Hepatocyte (in vitro differentiated cells): ENCODE results near the gene KLF13. TPM values are rescaled to one million over a fixed set of nuclear protein-coding genes. Genes with fewer than 3 reads are reported as not detected.

Source experiments
- DNase-seq: peaks from one replicate; pipeline ENCODE4 v3.0.0-alpha.2; 2016; ENCODE audit warnings: low spot score
- H2AFZ ChIP-seq: fragments of 200-600 bp; sonication (generic); 2 replicates; pipeline ENCODE4 v1.6.0; 2016; ENCODE audit warnings: antibody characterized with exemption, mild to moderate bottlenecking
- H3K27ac ChIP-seq: fragments of 200-600 bp; sonication (generic); 2 replicates; pipeline ENCODE4 v1.5.1; 2016; ENCODE audit warnings: mild to moderate bottlenecking
- H3K27me3 ChIP-seq: fragments of 200-600 bp; sonication (generic); 2 replicates; pipeline ENCODE4 v1.6.1; 2016
- H3K36me3 ChIP-seq: fragments of 200-600 bp; sonication (generic); replicated peaks from 2 replicates; pipeline ENCODE4 v1.5.1; 2016; ENCODE audit warnings: low read depth; ENCODE audit not compliant: insufficient read depth
- H3K4me1 ChIP-seq: fragments of 200-600 bp; sonication (generic); 2 replicates; pipeline ENCODE4 v1.5.1; 2016; ENCODE audit warnings: mild to moderate bottlenecking, moderate library complexity; ENCODE audit not compliant: insufficient read depth
- H3K4me2 ChIP-seq: fragments of 200-600 bp; sonication (generic); 2 replicates; pipeline ENCODE4 v1.6.0; 2016
- H3K4me3 ChIP-seq: fragments of 200-600 bp; sonication (generic); 2 replicates; pipeline ENCODE4 v1.5.1; 2016; ENCODE audit warnings: mild to moderate bottlenecking
- H3K79me2 ChIP-seq: fragments of 200-600 bp; sonication (generic); 2 replicates; pipeline ENCODE4 v1.6.0; 2017; ENCODE audit warnings: mild to moderate bottlenecking
- H3K9me2 ChIP-seq: fragments of 200-600 bp; sonication (generic); replicated peaks from 2 replicates; pipeline ENCODE4 v1.6.0; 2017; ENCODE audit warnings: mild to moderate bottlenecking; ENCODE audit not compliant: insufficient read depth
- H3K9me3 ChIP-seq: fragments of 200-600 bp; sonication (generic); 2 replicates; pipeline ENCODE4 v1.5.1; 2016; ENCODE audit warnings: low read depth, mild to moderate bottlenecking
- H4K20me1 ChIP-seq: fragments of 200-600 bp; sonication (generic); 2 replicates; pipeline ENCODE4 v1.6.0; 2016; ENCODE audit warnings: mild to moderate bottlenecking; ENCODE audit not compliant: insufficient read depth, poor library complexity, severe bottlenecking
- EZH2 ChIP-seq: fragments of 200-600 bp; sonication (generic); IDR thresholded peaks from 2 replicates; pipeline ENCODE4 v1.6.1; 2016; ENCODE audit warnings: antibody characterized with exemption, mild to moderate bottlenecking, borderline replicate concordance
- EZH2phosphoT487 ChIP-seq: fragments of 200-600 bp; sonication (generic); IDR thresholded peaks from one replicate; pipeline ENCODE4 v1.6.1; 2018; ENCODE audit warnings: antibody characterized with exemption, mild to moderate bottlenecking, low read depth, moderate library complexity; ENCODE audit not compliant: unreplicated experiment, severe bottlenecking
- WGBS: methylation state at CpG from one replicate; pipeline ENCODE4 v1.1.6; 2016; ENCODE audit warnings: low lambda C conversion rate; ENCODE audit errors: missing lambda C conversion rate; 5-methylcytosine and 5-hydroxymethylcytosine counted together
- polyA plus RNA-seq: library from polyadenylated mRNA; unstranded; fragments of >200 nt; fragmentation: Nextera tagmentation; extraction: Ambion mirVana; gene quantifications from 2 replicates; pipeline ENCODE4 v1.2.1, GENCODE V29; 2016
- total RNA-seq: library from RNA; depleted of rRNA; stranded (reverse); fragments of >200 nt; gene quantifications from 2 replicates; pipeline ENCODE4 v1.2.3, GENCODE V29; 2014
- TF ChIP-seq, protein P1 (sequence below): fragments of 200-600 bp; sonication (generic); IDR thresholded peaks from 2 replicates; pipeline ENCODE4 v1.5.1; 2016; ENCODE audit warnings: antibody characterized with exemption, mild to moderate bottlenecking; ENCODE audit not compliant: poor library complexity

Gene KLF13
- total and polyA plus RNA-seq, 2 experiments from 2014 or later = 32.7 to 51.2 TPM

DNA sequence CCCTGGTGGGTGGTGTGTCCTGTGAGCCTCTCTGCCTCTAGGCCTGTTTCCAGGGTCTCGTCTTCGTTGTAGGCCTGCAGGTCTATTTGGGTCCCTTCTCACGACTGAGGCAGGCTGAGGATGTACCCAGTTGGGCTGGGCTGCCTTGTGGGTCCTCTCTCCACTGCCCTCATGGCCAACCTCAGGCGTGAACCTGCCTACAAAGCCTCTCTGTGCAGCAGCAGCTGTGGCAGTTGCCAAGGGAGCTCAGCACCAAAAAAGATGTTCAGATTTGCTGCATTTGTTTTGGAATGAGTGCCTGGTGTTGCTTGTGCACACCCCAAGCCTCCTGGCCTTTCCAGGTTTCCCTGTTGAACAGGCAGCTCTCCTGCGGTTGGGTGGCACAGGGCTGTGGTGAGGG, 13.4 kb downstream of the KLF13 start:
- Histone ChIP-seq H3K9me3 (no peaks in the 10 kb centered on the region), H3K9me2 (no peaks in the 10 kb centered on the region), H3K27ac (no peak overlapping the region), H4K20me1 (peaks cover 95% of the 10 kb centered on the region), H3K4me3 (no peak overlapping the region), H3K4me1 (peaks cover 11% of the 10 kb centered on the region), H3K36me3 (no peaks in the 10 kb centered on the region), H3K27me3 (no peaks in the 10 kb centered on the region), H3K79me2 (peaks cover 98% of the 10 kb centered on the region), H2AFZ (no peak overlapping the region), H3K4me2 (no peak overlapping the region)
- WGBS = 85% methylated on average over 5 of the region's 5 CpGs
- DNase-seq = no peak
- TF ChIP-seq EZH2 = no peak
- TF ChIP-seq EZH2phosphoT487 = no peak
- TF ChIP-seq, protein P1, sequence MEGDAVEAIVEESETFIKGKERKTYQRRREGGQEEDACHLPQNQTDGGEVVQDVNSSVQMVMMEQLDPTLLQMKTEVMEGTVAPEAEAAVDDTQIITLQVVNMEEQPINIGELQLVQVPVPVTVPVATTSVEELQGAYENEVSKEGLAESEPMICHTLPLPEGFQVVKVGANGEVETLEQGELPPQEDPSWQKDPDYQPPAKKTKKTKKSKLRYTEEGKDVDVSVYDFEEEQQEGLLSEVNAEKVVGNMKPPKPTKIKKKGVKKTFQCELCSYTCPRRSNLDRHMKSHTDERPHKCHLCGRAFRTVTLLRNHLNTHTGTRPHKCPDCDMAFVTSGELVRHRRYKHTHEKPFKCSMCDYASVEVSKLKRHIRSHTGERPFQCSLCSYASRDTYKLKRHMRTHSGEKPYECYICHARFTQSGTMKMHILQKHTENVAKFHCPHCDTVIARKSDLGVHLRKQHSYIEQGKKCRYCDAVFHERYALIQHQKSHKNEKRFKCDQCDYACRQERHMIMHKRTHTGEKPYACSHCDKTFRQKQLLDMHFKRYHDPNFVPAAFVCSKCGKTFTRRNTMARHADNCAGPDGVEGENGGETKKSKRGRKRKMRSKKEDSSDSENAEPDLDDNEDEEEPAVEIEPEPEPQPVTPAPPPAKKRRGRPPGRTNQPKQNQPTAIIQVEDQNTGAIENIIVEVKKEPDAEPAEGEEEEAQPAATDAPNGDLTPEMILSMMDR = no peak

DNA sequence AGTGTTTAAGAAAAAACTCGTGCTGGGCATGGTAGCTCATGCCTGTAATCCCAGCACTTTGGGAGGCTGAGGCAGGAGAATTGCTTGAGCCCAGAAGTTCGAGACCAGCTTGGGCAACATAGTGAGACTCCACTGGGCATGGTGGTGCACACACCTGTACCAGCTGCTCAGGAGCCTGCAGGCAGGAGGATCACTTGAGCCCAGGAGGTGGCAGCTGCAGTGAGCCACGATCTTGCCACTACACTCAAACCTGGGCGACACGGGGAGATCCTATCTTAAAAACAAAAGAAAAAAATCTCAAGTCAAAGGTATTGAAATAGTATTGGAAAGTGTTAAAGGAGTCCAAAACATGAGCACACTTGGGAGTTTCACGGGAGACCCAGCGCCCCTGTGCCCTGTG, 14.0 kb downstream of the KLF13 start:
- Histone ChIP-seq H3K27me3 (no peaks in the 10 kb centered on the region), H3K4me1 (peaks cover 12% of the 10 kb centered on the region), H3K79me2 (peaks cover 99% of the 10 kb centered on the region), H3K9me2 (no peaks in the 10 kb centered on the region), H4K20me1 (peaks cover 98% of the 10 kb centered on the region), H3K4me2 (no peak overlapping the region), H3K27ac (no peak overlapping the region), H3K9me3 (no peaks in the 10 kb centered on the region), H3K36me3 (no peaks in the 10 kb centered on the region), H3K4me3 (no peak overlapping the region), H2AFZ (no peak overlapping the region)
- TF ChIP-seq, protein P1 = no peak
- no peak for TF ChIP-seq EZH2phosphoT487
- no peak for TF ChIP-seq EZH2
- no peak for DNase-seq
- WGBS = 92% methylated on average over 7 of the region's 7 CpGs

DNA sequence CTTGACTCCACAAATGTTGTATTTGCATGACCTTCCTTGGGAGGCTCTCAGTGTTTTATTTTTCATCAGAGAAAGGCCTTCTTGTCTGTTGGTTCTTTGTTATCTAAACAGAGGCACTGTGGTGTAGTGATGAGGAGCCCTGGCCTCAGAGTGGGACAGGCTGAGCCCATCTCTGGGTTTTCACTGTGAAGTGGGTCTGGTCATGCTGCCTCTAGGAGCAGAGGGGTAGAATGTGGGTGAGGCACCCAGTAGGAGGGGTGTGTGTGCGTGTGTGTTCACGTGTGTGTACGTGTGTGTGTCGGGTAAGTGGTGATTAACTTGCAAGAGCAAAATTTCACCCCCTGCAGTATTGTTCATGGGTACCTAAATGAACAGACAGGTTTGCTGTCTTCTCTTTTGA, 14.4 kb downstream of the KLF13 start:
- Histone ChIP-seq H3K36me3 (no peaks in the 10 kb centered on the region), H3K27me3 (no peaks in the 10 kb centered on the region), H3K4me1 (peaks cover 12% of the 10 kb centered on the region), H3K27ac (no peak overlapping the region), H3K4me3 (no peak overlapping the region), H3K9me2 (no peaks in the 10 kb centered on the region), H3K9me3 (no peaks in the 10 kb centered on the region), H3K79me2 (peaks cover 99% of the 10 kb centered on the region), H3K4me2 (no peak overlapping the region), H4K20me1 (peaks cover 98% of the 10 kb centered on the region), H2AFZ (no peak overlapping the region)
- TF ChIP-seq, protein P1 = no peak
- TF ChIP-seq EZH2phosphoT487 (no peak), EZH2 (no peak)
- 85% methylated on average over 4 of the region's 4 CpGs for WGBS
- no peak for DNase-seq
